ENCODE data around the gene ZG16.
"Not testable (repeated sequence)": the region's sequence is repeated elsewhere in the genome, so short reads cannot be mapped to it uniquely, and the experiment has no call there.

GRCh38 chr16:29772330-29772729 lies 5.7 kb upstream of the ZG16 start:
- not testable (repeated sequence) for TF ChIP-seq POLR2A (IDR thresholded peaks at IDR 0.05; ENCODE audit: low read depth, low read length); SPI1 (IDR thresholded peaks at IDR 0.05; ENCODE audit: low read depth, low read length); POLR2AphosphoS5 (IDR thresholded peaks at IDR 0.05; ENCODE audit: low read depth, low read length); PAX5 (IDR thresholded peaks at IDR 0.05; ENCODE audit: insufficient read depth, low read length, severe bottlenecking); TAF1 (IDR thresholded peaks at IDR 0.05; ENCODE audit: low read depth, low read length); POU2F2 (IDR thresholded peaks at IDR 0.05; ENCODE audit: low read depth, low read length)

Data from GM12891 (cell line).